ENCODE data around the gene ZNF717. TPM values are rescaled to one million over a fixed set of nuclear protein-coding genes. Genes with fewer than 3 reads are reported as not detected.
"Not testable (repeated sequence)": the region's sequence is repeated elsewhere in the genome, so short reads cannot be mapped to it uniquely, and the experiment has no call there.

The ZNF717 gene
- total RNA-seq, result 7.3 TPM

DNA sequence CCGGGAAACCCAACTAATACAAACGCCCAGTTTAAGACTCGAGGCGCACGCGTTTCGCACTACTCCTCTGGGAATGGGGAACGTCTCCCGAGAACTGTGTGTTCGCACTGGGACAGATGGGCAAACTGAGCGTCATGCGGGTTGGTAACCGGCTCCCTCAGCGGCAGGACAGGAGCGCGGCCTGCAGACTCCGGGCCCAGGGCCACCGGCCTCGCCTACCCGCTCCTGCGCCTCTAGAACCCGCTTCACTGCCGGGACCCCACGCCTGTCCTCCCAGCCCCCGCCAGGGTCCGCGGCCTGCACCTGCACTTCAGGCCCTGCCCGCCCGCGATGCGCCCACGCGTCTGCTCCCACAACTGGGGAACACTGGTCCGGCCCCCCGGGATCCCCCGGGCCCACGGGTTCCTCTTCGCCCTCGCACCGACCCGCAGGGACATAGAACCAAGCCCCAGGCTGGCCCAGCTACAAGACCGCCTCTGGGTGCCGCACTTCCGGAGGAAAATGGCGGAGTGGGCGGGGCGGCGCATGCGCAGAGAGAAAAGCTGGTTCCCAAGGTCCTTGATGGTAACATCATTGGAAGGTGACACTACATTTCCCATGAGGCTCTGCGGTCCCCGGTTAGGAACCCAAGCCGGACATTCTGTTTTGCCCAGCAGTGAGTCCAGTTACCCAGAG is at the start of gene ZNF717:
ZNF717 (minus strand) TSS at position 469 of the 675 bp plus-strand sequence. CDS start 2,187 bp downstream, outside the sequence.
- ATAC-seq, result not testable (repeated sequence)

DNA sequence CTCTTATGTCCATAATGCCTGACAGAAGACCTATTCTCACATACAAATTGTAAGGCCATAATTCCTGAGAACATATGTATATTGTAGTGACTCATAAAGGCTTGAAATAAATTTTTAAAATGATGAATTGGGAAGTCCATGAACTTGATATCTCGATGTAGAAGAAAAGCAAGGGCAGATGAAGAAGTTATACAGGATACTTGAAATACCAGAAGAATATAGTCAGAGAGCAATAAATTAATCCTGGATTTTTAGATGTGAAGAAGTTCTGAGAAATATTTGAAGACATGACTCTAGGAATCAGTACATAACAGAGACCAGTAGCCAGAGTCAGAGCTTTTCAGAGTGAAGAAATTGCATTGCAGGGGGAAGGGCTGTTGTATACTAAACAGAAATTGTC is 45.7 kb upstream of the ZNF717 start:
- ATAC-seq, result not testable (repeated sequence)

DNA sequence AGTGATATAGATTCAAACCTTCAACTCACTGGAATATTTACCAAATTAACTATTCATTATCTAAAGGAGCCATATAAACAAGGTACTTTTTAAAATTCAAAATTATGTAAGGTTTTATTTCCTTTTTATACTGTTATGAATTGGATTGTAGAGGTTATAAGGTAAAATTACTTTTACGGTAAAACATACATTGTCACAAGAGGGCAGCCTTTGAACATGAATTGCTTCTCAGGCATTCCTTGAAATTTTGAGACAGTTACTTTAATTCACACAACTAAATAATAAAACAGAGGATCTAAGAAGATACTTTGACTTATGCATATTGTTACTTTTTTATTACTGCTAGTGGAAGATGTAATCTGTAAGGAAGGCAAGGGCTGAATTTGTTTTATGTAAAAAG is 32.7 kb upstream of the ZNF717 start:
- ATAC-seq, result not testable (repeated sequence)

DNA sequence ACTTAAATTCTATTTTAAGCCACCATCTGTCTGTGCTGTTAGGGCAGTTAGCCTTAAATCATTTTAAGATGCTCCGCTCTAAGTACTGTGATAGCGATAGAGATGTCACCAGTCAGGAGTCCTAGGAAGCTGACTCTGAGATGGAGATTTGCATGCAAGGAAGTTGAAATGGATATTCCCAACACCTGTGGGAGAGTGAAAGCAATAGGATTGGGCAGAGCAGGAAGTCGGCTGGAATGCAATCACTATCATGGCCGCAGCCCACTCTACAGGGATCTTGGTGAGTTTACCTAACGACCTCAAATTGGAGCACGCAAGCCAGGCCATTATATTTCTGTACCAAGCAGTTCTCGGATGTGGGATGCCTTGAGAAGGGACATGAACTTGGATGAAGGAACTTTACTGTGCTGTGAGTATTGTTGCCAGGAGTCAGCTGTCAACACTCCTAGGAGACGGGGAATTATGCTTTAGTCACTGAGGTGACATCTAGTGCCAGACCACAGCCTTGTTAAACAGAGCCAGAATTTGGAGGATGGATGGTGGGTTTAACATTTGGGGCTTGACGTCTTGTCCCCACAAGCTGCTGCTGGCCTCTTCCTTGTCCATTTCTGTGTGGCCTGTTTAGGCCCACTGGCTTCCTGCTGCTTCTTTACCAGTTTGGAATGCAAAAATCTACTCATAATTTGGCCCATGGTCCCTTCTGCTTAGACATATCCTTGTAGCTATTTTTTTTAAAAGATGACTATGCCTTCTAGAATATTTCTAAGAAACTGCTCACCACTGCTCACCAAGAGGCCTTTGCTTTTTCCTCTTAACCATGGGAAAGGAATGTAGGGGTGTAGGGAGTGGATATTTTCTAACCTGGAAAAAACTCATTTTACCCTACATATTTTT is 31.2 kb upstream of the ZNF717 start:
- not testable (repeated sequence) for ATAC-seq

DNA sequence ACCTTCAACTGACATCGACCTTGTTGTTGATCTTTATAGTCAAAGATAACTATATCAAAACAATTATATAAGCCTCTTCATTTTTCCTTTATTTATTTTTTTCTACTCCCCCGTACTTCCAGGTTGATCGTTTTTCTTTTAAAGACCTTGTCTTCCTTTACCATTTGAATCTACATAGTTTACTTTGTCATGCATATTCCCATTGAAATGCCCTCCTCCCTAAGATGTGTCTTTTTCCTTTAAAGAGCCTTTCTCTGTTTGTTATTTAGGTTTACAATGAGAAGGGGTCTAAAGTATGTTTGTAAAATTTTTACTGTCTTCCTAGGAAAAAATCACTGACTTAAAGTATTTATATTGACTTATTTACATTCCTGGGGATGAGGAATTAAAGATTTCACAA is 29.4 kb upstream of the ZNF717 start:
- no peak for ATAC-seq

DNA sequence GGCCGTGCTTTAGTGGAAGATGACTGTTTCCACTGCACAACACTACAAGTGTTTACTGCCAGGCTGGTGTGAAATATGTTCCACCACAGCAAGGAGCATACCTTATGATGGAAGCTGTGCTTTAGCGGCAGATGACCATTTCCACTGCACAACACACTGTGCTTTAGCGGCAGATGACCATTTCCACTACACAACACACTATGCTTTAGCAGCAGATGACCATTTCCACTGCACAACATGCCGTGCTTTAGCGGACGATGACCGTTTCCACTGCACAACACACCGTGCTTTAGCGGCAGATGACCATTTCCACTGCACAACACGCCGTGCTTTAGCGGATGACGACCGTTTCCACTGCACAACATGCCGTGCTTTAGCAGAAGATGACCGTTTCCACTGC is 2.8 kb downstream of the ZNF717 start:
- no peak for ATAC-seq

DNA sequence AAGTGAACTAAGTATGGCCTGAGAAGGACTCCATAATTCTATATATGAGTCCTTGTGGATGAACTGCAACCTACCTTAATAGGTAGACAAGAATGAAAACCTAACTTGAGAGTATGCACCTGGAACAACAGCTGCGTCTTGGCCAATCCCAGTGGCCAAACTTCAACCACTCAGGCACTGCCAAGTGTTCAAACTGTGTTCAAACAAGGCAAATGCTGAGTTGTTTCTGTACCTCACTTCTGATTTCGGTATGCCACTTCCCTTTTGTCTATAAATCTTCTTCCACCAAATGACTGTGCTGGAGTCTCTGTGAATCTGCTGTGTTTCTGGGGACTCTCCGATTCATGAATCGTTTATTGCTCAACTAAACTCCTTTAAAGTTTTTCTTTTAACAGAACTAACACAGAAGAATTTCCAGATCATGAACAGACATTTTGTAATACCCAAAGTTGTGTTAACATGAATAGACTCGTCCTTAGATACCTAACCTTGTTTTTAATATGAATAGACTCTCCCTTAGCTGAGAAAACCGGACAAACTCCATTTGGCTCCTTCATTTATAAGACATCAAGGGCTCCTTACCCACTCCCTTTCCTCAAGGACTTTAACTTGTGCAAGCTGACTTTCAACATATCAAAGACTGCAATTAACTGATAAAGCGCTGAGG is 4.1 kb downstream of the ZNF717 start:
- no peak for ATAC-seq

DNA sequence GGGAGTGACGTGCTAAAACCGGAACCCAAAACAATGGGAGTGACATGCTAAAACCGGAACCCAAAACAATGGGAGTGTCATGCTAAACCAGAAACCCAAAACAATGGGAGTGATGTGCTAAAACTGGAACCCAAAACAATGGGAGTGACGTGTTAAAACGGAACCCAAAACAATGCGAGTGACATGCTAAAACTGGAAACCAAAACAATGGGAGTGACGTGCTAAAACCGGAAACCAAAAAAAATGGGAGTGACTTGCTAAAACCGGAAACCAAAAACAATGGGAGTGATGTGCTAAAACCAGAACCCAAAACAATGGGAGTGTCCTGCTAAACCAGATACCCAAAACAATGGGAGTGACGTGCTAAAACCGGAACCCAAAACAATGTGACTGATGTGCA is 7.6 kb downstream of the ZNF717 start:
- not testable (repeated sequence) for ATAC-seq

DNA sequence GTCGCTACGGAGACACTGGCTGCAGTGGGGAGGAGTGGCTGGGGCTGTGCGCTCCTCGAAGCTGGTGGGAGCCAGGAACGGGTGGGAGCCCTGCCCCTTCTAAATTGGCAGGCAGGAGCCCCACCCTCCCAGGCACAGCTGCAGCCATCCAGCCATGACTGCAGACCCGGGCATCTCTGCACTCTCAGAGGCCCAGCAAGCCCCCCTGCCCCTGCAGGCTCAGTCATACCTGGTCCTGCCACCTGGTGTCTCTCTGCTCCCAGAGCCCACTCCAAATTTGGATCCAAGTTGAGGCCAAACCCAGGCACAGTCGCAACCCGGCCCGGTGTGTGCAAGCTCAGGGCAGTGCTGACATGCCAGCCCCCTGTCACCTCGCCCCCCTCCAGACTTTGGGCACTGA is 13.7 kb downstream of the ZNF717 start:
- not testable (repeated sequence) for ATAC-seq

DNA sequence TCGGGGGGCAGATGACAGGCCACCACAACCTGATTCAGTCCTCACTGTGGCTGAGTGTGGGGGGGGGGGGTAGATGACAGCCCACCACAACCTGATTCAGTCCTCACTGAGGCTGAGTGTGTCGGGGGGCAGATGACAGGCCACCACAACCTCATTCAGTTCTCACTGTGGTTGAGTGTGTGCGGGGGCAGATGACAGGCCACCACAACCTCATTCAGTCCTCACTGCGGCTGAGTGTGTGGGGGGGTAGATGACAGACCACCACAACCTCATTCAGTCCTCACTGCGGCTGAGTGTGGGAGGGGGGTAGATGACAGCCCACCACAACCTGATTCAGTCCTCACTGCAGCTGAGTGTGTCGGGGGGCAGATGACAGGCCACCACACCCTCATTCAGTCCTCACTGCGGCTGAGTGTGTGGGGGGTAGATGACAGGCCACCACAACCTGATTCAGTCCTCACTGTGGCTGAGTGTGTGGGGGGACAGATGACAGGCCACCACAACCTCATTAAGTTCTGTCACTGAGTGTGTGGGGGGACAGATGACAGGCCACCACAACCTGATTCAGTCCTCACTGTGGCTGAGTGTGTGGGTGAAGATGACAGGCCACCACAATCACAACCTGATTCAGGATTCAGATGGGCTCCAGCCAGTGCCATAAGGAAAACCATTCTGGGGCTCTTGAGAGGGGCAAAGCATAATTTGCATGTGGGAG is 16.9 kb downstream of the ZNF717 start:
- ATAC-seq, result no peak

DNA sequence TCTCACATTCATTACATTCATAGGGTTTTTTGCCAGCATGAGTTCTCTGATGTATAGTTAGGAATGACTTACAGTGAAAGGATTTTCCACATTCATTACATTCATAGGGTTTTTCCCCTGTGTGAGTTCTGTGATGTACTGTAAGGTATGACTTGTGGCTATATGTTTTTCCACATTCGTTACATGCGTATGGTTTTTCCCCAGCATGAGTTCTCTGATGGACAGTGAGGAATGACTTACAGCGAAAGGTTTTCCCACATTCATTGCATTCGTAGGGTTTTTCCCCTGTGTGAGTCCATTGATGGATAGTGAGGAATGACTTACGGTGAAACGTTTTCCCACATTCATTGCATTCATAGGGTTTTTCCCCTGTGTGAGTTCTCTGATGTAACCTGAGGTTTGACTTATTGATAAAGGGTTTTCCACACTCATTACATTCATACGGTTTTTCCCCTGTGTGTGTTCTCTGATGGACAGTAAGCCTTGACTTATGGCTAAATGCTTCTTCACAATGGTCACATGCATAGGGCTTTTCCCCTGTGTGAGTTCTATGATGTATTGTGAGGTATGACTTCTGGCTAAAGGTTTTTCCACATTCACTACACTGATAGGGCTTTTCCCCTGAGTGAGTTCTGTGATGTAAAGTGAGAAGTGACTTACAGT is 47.4 kb downstream of the ZNF717 start:
- no peak for ATAC-seq

DNA sequence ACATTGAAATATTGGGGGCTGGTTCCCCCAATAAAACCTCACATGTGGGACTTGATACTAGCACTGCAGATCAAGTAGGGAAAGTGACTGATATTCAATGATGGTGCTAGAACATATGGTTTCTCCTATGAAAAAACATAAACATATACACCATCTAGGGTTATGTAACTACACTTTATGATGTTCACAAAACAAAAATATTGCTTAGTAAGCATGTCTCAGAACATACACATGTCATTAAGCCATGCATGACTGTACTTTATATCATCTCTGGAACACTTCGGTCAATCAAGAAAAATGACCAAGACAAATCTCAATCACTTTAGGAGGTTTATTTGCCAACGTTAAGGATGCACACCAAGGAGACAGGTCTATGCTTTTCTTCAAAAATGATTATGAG is 57.4 kb downstream of the ZNF717 start:
- no peak for ATAC-seq

DNA sequence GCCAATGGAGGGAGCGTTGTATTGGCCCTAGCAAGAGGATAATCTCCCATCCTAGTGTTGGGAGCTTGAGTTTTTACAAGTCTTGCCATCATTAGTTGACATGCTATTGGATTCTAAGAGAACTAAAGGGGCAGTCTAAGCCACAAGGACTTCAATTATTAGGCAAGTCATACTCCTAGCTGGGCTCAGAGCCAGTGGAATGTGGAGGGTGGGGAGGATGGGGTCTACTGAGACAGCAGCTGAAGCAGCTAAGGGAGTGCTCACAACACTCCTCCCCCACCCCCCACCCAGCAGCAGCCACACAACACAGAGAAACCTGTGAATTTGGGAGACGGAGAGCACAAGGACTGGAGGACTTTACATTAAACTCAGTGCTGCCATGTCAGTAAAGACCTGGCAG is 93.3 kb downstream of the ZNF717 start:
- ATAC-seq, result no peak

DNA sequence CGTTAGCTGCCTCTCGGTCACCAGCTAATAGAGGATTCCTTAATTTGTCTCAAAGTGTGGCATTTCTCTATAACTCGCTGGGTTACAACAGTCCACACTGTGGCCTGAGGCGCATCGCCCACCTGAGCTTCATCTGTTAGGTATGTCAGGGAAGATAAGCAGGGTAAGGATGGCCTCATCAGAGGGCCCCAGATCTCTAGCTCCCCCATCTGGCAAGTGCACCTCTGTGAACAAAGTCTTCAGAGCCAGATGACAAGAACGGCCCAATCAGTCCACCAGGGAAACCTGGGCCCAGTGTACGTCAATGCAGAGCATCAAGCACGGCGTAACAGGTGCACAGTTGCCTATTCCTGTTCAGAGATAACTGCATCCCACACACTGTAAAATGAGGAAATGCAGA is 98.0 kb downstream of the ZNF717 start:
- ATAC-seq, result no peak

Other genes starting within 250 kb of the ZNF717 start
- gene FRG2C, start 121.2 kb downstream of the ZNF717 start, total RNA-seq, result not detected